HG02970 (cell line): ENCODE results near the gene GFOD1.

ENCODE experiments used
- ATAC-seq: cut with Tn5 transposase; IDR thresholded peaks from one replicate; pipeline ENCODE4 v1.9.1; 2021; ENCODE audit warnings: mild to moderate bottlenecking, moderate library complexity, moderate number of reproducible peaks; ENCODE audit not compliant: unreplicated experiment, low FRiP score

The GFOD1 gene

GRCh38 chr6:13429406-13429753 is 58.0 kb downstream of the GFOD1 start:
- no peak for ATAC-seq

- ATAC-seq, result peak; percentile 32
Observed at GRCh38 chr6:13428583-13429405, 58.6 kb downstream of the GFOD1 start.

DNA sequence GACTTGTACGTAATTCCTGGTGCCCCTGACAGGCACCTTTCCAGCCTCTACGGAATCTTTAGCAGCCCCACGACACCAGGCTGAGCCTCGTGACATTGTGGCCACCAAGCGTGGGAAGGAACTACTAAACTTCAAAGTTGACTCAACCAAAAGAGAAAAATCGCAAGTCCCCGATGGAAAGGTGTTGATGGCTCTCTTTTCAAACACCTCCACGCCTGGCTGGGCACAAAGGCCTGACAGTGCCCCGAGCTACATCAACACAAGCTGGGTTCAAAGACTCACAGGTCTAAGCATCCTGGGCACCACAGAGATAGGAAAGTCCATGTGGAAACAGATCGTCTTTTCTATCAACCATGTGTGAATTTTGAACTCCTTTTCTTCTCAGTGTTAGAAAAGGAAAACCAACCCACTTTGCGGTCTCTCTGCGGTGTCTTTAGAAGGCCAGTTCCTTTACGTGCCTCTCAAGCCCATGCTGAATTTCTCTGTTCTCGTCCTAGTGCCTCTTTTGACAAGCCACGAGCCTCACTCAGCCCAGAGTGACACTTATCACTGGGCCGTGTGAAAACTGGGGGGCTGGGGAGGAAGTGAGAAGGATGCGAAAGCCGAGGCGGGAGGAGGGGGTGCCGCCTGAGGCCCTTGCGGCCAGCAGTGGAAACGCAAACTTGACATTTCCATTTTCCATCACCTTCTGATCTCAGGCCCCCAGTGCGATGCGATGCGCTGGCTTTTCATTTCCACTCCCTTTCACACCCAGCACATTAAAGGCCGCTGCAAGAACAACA is 59.4 kb downstream of the GFOD1 start:
- ATAC-seq, result peak; percentile 63

GRCh38 chr6:13427316-13427715 is 60.1 kb downstream of the GFOD1 start:
- no peak for ATAC-seq

- no peak for ATAC-seq
Observed at GRCh38 chr6:13425943-13426931, 61.2 kb downstream of the GFOD1 start.

DNA sequence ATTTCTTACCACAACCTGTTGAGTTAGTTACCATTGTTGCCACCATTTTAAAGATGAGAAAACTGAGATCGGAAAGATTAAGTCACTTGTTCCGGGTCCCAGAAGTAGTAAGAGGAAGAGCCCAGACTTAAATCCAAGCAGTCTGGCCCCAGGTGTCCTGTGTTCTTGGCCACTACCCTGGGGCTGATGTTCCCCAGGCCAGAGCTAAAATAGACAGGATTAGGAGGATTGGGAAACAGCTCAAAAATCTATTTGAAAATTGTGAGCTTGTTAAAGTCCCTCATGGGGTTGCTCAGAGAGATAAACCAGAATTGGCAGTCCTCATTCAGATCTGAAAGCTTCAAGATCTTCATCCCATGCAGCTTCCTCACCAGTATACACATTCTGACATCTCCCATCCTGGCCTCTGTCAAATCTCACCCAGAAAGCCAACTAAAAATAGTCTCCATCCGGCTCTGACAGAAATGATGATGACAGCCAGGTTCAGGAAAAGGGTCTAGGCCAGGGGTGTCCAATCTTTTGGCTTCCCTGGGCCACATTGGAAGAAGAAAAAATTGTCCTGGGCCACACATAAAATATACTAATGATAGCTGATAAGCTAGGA is 62.0 kb downstream of the GFOD1 start:
- ATAC-seq, result no peak

DNA sequence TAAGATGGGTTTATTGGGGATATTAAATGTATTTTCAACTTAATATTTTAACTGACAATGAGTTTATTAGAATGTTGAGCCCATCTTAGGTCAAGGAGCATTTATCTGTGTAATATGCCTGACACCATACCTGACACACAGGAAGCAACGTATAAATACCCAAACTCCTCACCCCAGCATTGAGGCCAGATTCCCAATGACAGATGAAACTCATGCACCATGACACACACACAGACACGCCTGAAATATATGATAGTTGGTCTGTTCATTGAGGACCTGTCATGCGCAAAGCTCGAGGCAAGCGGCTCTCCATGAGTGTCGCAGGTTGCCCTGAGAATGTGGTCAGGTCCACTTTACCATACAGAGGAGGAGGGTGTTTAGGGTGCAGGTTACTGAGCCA is 64.1 kb downstream of the GFOD1 start:
- no peak for ATAC-seq

- no peak for ATAC-seq
Observed at GRCh38 chr6:13422681-13423221, 64.6 kb downstream of the GFOD1 start.

DNA sequence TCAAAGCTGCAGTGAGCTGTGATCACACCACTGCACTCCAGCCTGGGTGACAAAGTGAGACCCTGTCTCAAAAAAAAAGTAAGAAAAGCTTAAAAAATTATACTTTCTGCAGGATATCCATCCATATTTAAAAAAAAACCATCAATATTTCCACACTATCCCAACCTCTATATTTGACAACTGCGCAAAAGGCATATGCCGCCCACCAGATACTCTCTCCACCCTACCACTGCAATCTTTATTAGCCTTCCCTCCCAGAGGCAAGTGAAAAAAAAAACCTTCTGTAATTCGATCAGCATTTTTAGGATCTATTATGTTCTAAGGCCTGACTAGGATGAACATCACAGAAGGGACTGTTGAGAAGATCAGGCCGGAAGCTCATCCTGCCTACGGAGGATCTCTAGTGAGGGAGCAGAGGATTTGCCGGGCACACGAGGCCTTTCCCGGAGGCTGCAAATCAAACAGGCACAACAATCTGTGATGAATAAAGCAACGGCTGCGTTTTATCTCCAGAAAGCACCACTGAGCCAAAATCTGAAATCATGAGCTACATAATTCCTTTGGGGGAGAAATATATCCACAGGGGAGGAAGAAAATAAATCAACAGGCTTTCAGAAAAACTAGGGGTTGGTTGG is 65.9 kb downstream of the GFOD1 start:
- ATAC-seq, result no peak

DNA sequence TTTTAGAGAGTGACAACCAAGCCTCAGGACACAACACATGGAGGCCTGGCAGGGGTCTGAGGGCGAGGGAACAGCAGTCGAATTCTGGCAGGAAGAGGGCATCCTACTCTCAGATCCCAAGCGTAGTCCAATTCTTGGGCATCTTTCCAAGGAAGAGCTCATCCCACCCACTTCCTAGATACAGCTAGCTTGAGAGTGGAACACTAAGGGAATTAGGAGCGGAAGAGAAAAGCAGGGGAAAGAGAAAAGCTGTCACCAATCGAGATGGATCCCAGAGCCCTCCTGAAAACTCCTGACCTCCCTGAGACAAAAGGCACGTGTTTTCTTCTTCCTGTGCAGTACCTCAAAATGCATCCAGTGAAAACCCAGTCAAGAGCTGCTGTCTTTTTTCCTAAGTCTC is 67.1 kb downstream of the GFOD1 start:
- ATAC-seq, result no peak

DNA sequence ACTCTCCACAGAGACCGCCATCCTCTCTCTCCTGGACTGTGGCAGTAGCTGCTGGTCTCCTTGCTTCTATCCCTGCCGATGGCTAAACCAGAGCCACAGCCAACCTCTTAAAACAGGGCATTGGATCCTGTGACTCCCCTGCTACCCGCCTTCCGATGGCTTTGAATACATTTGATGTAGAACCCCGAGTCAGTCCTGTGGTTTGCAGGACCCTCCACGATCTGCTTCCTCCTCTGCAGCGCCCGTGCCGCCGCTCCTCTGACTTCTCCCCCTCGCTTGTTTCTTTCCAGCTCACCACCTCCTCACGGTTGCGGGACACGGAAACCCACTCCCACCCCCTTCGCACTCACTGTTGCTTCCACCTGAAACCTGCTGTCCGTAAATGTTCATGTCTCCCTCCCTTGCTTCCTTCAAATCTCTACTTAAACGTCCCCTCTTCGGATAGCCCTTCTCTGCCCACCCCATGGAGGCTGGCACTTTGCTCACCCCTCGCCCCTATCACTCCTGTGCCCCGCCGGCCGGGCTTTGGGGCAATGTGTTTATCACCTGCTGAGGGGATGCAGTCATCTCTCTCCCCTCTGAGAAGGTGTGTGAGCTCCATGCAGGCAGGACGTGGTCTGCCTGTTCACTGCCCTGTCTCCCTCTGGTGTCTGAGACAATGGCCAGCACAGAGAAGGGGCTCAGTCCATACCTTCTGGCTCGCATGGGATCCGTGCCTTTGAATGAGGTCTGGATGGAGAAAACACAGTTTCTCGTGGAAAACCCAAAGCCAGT is 67.8 kb downstream of the GFOD1 start:
- ATAC-seq, result no peak

- no peak for ATAC-seq
Observed at GRCh38 chr6:13418844-13419243, 68.6 kb downstream of the GFOD1 start.

DNA sequence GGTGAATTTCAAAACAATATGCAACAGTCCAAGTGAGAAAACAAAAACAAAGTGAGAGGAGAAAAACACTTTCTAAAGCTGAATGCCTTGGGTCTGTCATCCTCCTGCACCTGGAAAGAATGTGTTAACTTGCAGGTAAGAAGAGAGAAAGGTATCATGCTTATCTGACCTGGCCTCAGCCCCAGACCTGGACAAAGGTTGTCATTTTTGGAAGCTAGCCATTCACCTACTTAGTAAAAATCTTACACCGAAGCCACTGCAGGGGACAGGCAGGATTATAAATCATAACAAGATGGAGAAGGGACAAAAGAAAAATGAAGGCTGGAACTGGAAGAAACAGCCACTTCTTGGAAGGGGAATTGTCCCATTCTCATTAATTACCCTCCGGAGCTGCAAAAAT is 69.4 kb downstream of the GFOD1 start:
- no peak for ATAC-seq

DNA sequence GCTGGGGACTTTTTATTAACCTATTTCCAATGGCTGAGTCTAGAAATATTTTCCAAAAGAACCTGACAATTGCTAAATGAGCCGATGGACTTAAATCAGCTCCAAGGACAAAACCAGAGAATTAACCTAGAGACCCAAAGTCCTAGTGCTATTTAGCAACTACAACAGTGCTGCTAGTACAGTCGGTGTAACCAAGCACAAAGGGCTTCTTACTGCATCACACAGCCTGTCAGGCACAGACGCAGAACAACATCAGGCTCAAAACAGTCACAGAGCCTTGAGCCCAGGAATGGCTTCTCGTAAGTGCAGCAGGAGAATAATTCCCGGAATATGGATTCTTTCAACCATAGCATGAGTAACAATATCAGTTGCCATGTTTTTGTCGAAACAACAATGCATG is 70.0 kb downstream of the GFOD1 start:
- no peak for ATAC-seq

DNA sequence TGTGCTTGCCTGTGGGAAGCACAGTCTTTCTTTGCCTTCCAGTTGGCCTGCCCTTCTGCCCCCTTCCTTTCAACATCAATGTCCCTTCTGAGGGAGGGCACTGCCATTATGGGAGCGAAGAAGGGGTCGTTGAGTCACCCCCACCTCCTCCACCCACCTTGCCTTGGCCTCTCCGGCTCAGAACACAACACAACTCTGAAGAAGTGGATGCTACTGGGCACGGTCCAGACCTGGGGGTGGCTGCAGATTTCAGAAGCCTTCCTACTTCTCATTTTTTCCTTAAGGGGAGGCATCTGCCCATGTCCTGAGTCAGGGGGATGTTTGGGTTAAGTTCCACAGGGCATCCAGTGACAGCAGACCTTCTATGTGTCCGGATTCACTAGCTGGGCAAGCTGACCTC is 72.1 kb downstream of the GFOD1 start:
- no peak for ATAC-seq

- ATAC-seq, result no peak
Observed at GRCh38 chr6:13413900-13414555, 73.4 kb downstream of the GFOD1 start.

DNA sequence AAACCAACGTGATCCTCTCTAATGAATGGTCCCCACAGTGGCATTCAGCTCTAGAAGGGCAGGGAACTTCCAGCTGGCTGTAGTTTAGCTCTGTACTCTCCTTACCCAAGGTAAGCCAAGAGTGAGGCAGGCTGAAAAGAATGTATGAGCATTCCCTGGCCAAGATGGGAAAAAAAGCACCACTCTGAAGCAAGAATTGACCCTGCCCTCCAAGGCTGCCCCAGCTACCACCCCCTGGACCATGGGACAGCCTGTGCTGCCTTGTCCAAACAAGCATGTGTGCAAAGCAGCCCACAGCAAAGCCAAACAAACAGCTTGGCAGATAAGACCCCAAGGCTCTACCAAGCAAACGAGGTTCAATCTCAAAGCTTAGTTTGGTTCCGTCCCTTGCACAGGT is 73.9 kb downstream of the GFOD1 start:
- ATAC-seq, result no peak
